GM21717 (cell line): ENCODE data around the gene SLC35E4.
"Not testable (repeated sequence)": the region's sequence is repeated elsewhere in the genome, so short reads cannot be mapped to it uniquely, and the experiment has no call there.

Experiments
- ATAC-seq: cut with Tn5 transposase; IDR thresholded peaks from one replicate; pipeline ENCODE4 v1.9.1; 2021; ENCODE audit warnings: mild to moderate bottlenecking, moderate library complexity; ENCODE audit not compliant: unreplicated experiment

The SLC35E4 gene

GRCh38 chr22:30610299-30610698 is 25.3 kb upstream of the SLC35E4 start:
- no peak for ATAC-seq

DNA sequence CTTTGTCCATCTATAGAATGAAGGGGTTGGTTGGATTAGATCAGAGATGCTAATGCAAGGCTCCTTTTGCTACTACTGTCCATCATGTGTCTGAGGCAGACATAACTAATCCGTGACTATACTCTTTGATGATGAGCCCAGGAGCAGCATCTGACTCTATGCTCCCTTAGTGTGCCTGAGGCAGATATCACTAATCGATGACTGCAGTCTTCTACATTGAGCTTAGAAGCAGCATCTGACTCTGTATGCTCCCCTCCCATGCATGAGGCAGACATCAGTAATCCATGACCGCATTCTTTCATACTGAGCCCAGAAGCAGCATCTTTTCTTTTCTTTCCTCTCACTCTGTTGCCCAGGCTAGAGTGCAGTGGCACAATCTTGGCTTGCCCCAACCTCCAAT is 24.4 kb upstream of the SLC35E4 start:
- no peak for ATAC-seq

DNA sequence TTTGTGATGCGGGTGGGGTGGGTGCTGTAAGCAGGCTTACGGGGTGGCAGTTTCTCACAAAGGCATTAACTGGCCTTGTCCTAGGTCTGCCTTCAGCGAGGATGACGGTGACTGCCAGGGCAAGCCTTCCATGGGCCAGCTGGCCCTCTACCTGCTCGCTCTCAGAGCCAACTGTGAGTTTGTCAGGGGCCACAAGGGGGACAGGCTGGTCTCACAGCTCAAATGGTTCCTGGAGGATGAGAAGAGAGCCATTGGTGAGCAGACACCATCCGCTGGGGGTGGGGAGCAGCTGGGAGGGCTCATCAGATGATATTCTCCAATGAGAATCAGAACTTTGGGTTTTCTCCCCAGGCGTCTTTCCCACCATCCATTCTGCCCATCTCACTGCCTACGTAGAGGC is 22.8 kb upstream of the SLC35E4 start:
- ATAC-seq: no peak

DNA sequence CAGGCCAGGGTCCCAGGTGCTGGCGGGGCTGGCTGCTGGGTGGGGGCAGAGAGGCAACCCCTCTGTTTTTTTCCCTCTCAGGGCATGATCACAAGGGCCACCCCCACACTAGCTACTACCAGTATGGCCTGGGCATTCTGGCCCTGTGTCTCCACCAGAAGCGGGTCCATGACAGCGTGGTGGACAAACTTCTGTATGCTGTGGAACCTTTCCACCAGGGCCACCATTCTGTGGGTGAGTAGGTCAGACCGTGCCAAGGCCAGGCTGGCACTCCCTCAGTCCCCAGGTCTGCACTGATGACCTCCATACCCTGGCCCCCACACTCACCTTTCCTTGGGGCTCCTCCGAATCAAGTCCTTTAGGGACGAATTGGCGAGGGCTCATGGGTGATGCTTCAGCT is 21.3 kb upstream of the SLC35E4 start:
- ATAC-seq: no peak

- ATAC-seq: no peak
These were observed 20.7 kb upstream of the SLC35E4 start for GRCh38 chr22:30614879-30615278.

- ATAC-seq: no peak
These were observed 20.0 kb upstream of the SLC35E4 start for GRCh38 chr22:30615543-30615954.

DNA sequence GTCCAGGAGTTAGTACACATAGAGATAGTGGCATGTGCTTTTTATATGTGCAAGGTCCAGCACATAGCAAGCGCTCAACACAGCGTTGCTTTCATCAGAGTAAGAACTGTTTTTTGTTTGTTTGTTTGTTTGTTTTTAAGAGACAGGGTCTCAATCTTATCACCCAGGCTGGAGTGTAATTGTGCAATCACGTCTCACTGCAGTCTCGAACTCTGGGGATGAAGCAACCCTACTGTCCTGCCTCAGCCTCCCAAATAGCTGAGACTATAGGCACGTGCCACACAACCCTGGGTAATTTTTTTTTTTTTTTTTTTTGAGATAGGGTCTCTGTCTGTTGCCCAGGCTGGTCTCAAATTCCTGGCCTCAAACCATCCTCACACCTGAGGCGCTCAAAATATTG is 17.8 kb upstream of the SLC35E4 start:
- ATAC-seq: no peak

- ATAC-seq: not testable (repeated sequence)
These were observed 15.7 kb upstream of the SLC35E4 start for GRCh38 chr22:30619909-30620308.

DNA sequence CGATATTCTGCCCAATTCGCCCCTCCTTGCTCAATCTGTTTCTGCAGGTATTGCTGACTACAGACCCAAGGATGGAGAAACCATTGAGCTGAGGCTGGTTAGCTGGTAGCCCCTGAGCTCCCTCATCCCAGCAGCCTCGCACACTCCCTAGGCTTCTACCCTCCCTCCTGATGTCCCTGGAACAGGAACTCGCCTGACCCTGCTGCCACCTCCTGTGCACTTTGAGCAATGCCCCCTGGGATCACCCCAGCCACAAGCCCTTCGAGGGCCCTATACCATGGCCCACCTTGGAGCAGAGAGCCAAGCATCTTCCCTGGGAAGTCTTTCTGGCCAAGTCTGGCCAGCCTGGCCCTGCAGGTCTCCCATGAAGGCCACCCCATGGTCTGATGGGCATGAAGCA is 9.2 kb upstream of the SLC35E4 start:
- ATAC-seq: no peak

DNA sequence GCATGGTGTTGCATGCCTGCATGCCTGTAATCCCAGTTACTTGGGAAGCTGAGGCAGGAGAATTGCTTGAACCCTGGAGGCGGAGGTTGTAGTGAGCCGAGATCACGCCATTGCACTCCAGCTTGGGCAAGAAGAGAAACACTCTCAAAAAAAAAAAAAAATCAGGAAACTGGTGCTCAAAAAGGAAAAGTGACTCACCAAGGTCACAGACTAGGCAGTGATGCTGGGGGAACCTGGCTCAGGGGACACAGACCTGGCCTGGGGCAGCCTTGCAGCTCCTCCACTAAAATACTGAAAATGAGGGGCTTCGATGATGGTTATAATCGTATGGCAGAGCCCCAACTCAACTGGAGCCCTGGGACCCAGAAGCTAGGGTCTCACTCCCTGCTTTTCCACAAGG is 8.1 kb upstream of the SLC35E4 start:
- ATAC-seq: no peak

DNA sequence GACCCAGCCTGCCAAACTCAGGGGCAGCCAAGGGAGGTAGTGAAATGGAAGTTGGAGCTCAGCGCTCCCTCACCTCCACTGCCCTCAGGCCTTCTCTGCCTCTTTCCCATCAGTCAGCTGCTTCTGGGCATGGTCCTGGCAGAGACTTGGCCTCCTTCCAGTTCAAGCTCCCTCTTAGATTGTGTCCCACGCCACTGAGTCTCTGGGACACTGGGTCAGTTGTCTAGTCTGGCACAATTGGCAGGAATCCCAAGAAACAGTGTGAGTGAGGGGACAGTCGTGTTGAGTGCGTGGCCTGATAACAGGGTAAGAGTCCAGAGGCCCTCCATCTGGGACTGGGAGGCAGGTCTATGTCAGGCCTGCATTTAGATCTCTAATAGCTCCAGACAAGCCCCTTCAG is 7.1 kb upstream of the SLC35E4 start:
- no peak for ATAC-seq

DNA sequence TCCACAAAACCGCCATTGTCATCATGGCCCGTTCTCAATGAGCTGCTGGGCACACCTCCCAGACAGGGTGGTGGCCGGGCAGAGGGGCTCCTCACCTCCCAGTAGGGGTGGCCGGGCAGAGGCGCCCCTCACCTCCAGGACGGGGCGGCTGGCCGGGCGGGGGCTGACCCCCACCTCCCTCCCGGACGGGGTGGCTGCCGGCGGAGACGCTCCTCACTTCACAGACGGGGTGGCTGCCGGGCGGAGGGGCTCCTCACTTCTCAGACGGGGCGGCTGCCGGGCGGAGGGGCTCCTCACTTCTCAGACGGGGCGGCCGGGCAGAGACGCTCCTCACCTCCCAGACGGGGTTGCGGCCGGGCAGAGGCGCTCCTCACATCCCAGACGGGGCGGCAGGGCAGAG is 4.1 kb upstream of the SLC35E4 start:
- ATAC-seq: not testable (repeated sequence)

DNA sequence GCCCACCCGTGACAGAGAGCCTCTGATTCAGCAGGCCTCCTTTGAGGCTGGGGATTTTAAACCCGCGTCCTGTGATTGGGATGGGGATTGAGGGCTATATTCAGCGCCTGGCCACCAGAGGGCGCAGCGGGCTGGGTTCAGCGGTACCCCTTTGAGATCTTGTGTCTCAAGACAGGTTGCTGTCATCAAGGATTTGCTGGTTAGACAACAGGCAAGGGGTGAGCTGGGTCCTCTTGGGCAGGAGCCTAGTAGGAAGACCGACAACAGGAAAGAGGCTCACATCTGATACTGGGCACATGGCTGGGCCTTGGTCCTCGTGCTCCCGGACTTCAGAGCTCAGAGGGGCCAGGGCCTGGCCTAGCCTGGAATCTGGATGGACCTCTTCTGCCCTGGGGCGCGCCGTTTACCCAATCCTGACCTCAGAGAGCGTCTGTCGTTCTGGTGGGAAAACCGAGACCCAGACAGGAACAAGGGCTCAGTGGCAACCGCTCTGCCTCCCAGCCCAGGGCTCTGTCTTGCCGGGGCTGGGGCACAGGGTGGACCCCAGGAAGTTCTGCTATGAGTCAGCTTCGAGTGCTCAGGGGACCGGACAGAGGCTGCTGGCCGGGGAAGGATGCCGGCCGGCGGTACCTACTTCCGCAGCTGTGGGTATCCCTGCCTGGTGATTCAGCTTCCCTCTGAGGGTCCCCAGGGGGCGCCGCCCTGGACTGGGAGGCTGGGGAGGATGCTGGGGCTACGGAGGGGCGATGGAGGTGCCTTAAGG is 929 bp upstream of the SLC35E4 start:
- ATAC-seq: peak; percentile 57

DNA sequence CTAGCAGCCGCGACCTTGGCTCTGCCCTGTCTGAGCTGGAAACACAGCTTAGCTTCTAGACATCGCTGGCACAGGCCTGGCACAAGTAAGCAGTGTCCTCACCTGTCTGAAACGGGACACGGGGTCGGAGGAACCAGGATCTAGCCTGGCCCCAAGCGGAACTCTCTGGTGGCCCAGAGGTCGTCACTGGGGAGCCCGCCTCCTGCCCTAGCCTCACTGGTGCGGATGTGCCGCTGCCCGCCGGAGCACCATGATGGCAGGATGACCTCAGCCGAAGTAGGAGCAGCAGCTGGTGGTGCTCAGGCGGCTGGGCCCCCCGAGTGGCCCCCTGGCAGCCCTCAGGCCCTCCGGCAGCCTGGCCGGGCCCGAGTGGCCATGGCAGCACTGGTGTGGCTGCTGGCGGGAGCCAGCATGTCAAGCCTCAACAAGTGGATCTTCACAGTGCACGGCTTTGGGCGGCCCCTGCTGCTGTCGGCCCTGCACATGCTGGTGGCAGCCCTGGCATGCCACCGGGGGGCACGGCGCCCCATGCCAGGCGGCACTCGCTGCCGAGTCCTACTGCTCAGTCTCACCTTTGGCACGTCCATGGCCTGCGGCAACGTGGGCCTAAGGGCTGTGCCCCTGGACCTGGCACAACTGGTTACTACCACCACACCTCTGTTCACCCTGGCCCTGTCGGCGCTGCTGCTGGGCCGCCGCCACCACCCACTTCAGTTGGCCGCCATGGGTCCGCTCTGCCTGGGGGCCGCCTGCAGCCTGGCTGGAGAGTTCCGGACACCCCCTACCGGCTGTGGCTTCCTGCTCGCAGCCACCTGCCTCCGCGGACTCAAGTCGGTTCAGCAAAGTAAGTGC is 871 bp downstream of the SLC35E4 start:
- ATAC-seq: no peak

DNA sequence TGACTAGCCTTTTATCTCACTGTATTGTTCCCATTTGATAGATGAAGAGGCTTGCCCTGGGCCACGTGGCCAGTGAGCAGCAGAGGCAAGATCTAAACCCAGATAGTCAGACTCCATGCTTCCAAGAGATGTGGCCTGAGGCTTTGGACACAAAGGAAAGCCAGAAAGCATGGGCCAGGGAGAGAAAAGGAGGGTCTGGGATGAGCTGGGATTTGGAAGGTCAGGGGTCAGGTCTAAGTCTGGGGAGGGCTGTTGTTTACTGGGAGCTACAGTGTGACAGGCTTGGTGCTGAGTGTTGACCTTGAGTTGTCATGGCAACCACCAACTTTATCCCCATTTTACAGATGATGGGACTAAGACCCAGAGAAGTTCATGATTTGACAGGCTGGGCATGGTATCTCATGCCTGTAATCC is 2.1 kb downstream of the SLC35E4 start:
- no peak for ATAC-seq

DNA sequence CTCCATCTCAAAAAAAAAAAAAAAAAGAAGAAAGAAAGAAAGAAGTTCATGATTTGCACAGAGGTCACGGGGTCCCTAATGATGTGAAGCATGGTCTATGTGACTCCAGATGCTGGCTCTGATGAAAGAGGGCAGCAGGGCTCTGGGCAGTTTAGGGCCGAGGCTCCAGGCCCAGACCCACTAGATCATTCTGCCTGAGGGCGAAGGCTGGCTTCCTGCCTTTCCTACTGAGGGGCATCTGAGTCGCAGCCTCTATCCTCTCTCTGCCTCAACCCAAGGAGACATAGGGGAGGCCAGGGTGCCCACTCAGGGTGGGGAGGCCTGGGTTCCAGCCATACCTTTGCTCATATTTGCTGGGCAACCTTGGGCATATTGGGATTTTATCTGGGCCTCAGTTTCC is 4.8 kb downstream of the SLC35E4 start:
- ATAC-seq: no peak

GRCh38 chr22:30640839-30641430 is 5.4 kb downstream of the SLC35E4 start:
- no peak for ATAC-seq

DNA sequence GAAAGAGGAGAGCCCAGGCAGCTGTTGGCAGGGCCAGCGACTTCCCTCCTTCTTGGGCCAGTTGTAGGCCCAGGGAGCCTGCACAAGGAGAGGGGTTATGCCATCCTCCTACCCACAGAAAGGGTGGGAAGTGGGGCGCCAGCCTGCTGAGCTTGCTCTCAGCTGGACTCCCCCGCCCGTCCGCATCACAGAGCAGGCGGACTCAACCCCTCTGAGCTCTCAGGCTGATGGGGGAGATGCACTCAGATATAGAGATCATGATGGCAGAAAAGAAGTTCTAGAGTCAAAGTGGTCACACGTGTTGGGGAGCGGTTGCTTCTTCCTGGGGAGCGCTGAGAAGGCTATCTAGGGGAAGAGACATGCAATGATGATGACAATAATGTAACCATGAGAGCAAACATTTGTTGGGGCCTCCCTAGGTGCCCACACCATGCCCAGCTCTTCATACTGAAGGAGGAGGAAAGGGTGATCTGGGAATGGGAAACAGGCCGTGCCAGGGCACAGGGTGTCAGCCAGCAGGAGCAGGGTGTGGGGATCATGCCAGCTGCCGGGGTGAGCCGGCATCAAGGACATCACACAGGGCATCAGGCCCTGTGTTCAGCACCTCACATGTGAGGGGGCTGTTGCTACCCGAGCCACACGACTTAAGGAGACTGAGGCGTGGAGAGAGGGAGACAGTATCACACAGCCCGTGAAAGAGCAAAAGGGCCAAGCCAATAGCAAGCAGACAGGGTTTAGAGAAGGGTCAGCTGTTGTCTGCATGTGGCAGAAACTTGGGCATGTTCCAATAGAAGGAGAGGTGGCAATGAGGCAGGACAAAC is 7.7 kb downstream of the SLC35E4 start:
- no peak for ATAC-seq

- ATAC-seq: no peak
These were observed 11.1 kb downstream of the SLC35E4 start for GRCh38 chr22:30646518-30647160.

DNA sequence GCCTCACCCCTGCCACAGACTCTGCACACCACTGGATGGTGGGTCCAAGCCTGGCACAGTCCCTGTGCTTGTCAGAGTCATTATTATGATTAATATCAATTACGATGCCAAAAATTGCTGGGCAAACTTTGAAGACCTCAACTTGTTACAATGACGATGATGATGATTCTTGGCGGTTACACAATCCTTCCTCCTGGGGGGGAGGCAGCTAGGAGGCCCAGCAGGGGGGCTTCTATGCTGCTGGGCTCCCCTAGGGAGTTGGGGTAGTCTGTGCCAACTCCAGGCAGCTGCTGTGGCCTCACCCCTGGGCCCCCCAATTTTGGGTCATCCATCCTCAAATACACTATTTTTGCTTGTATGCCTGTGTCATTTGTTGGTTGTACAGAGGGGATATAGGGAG is 12.0 kb downstream of the SLC35E4 start:
- no peak for ATAC-seq

DNA sequence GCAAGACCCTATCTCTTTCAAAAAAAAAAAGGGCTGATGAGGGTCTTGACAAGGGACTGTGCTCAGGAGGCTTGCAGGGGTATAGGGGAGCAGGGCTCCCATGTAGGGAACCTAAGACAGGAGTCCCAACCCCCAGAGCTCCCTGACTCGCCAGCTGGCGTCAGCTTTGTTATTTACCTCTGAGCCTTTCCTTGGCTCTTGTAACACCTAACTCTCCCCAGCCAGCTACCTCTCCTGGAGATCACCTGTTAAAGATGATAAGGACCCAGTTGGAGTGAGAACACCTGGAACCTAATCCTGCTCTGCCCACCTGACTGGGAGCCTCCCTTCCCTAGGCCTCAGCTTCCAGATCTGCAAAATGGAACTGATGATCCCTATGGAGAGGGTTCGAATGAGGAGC is 13.2 kb downstream of the SLC35E4 start:
- ATAC-seq: no peak
